SK-N-MC (cell line): ENCODE measurements around the gene BAZ1A.

Experiments
- DNase-seq: peaks from one replicate; pipeline ENCODE4 v3.0.0-alpha.2; 2011; ENCODE audit warnings: low read depth, low spot score
- H3K27ac ChIP-seq: fragments of 200-600 bp; sonication (generic); 2 replicates; pipeline ENCODE4 v1.5.1; 2016; ENCODE audit warnings: mixed run types
- H3K36me3 ChIP-seq: fragments of 200-600 bp; sonication (generic); 2 replicates; pipeline ENCODE4 v1.6.1; 2017; ENCODE audit warnings: antibody characterized with exemption, low read length, mixed read lengths; ENCODE audit not compliant: insufficient read depth
- H3K4me3 ChIP-seq: fragments of 200-600 bp; sonication (generic); 2 replicates; pipeline ENCODE4 v1.5.1; 2016
- H3K9ac ChIP-seq: fragments of 200-600 bp; sonication (generic); 2 replicates; pipeline ENCODE4 v1.8.0; 2017; ENCODE audit warnings: mixed run types, mixed read lengths; ENCODE audit not compliant: insufficient read length
- H3K9me3 ChIP-seq: fragments of 200-600 bp; sonication (generic); 2 replicates; pipeline ENCODE4 v1.6.1; 2017; ENCODE audit warnings: low read depth, mild to moderate bottlenecking, antibody characterized with exemption, low read length, moderate library complexity, mixed read lengths
- EZH2 ChIP-seq: fragments of 200-600 bp; sonication (generic); IDR thresholded peaks from one replicate; pipeline ENCODE4 v1.6.1; 2017; ENCODE audit warnings: antibody characterized with exemption
- FOXP2 ChIP-seq: optimal IDR thresholded peaks from 2 replicates; pipeline ENCODE3; 2011; ENCODE audit warnings: mild to moderate bottlenecking, moderate library complexity; ENCODE audit not compliant: insufficient read depth; ENCODE audit errors: extremely low read length, control extremely low read depth
- POLR2AphosphoS5 ChIP-seq: IDR thresholded peaks from 2 replicates; pipeline ENCODE4 v1.6.1; 2012; ENCODE audit warnings: mild to moderate bottlenecking, low read depth, low read length, borderline replicate concordance

Gene BAZ1A

DNA sequence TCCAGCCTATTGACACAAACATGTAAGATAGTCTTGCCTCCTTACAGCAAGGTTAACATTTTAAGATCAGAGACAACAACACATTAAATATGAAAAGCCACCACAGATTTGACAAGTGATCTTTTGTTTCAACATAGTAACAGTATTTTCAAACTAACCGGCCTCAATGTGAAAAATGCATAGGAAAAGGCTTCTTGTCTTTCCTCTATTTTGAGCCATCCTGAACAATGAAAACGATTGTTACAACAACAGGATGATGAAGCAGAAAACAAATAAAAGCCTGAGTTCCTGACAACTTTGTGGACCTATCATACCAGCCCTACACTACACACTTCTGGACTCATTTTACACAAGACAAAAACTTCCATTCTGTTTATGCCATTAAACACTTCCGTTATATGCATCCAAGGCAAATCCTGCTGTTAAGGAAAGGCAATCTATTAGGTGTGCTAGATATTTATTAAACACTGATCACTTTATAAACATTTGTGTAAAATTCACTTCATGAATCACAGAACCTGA is 37.3 kb downstream of the BAZ1A start:
- no peaks in the 10 kb centered on the region for H3K9me3 ChIP-seq
- TF ChIP-seq EZH2, result no peak
- no peak for TF ChIP-seq POLR2AphosphoS5
- no peak for TF ChIP-seq FOXP2
- no peak overlapping the region for H3K4me3 ChIP-seq
- H3K9ac ChIP-seq, result no peak overlapping the region
- peaks cover 29% of the 10 kb centered on the region for H3K36me3 ChIP-seq
- peak overlapping the region; percentile 54; the same call in 1 of the 2 replicates for H3K27ac ChIP-seq
- DNase-seq, result no peak

DNA sequence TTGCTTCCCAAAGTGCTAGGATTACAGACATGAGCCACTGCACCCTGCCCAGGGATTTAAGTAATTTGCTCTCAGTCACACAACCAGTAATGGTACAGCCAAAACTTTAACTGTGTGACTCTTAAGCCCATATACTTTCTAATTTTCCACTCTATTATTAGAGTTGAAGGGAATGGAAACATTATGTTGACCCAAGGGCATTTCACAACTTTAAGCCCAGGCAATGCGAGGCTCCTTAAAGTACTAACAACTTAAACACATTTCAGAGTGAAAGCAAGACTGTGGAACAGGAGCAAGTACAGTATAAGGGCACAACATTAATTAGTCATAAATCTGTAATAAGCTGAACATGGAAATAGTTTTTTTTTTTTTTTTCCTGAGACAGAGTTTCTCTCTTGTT is 39.8 kb downstream of the BAZ1A start:
- no peak for DNase-seq
- Histone ChIP-seq H3K4me3 (no peak overlapping the region), H3K9me3 (no peaks in the 10 kb centered on the region), H3K27ac (no peak overlapping the region), H3K36me3 (peaks cover 25% of the 10 kb centered on the region), H3K9ac (no peak overlapping the region)
- no peak for TF ChIP-seq FOXP2
- no peak for TF ChIP-seq EZH2
- TF ChIP-seq POLR2AphosphoS5, result no peak

DNA sequence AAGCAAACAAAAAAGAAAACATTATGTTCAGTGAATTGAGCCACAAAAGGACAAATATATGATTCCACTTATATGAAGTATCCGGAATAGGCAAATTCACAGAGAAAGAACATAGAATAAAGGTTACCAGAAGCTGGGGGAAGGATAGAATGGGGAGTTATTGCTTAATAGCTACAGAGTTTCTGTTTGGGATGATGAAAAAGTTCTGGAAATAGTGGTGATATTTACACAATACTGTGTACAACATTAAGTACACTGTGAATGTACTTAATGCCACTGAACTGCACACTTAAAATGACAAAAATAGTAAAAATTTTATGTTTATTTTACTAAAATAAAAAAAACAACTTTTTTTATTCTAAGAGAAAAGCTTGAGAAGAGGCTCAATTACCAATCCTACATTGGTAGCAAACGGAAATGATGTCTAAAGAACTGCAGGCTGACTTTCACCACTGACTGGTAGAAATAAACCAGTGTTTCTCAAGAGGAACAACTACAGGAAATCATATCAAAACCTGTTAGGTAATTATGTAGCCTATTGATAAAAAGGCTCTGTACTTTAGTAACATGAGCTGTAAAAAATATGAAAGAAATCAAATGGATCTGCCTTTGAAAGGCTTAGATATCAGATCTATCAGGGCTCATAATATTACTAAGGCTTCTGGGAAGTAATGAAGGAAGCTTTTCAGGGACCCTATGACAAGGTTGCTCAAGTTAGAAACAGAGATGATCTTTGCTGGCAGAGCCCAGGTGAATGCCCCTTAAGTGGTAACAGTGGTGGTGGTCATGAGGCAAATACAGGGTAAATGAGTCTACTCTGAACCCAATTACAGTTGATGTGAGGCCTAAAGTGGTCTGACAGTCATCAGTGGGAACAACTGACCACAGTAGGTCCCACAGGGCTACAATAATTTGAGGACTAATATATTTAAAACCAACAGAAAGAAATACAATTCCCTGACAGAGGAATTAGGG is 41.3 kb downstream of the BAZ1A start:
- peak overlapping the region; percentile 49; the same call in 1 of the 2 replicates for H3K27ac ChIP-seq
- H3K9ac ChIP-seq, result no peak overlapping the region
- DNase-seq, result no peak
- H3K9me3 ChIP-seq, result no peaks in the 10 kb centered on the region
- no peak for TF ChIP-seq EZH2
- no peak for TF ChIP-seq FOXP2
- no peak for TF ChIP-seq POLR2AphosphoS5
- H3K36me3 ChIP-seq, result peaks cover 25% of the 10 kb centered on the region
- H3K4me3 ChIP-seq, result no peak overlapping the region

DNA sequence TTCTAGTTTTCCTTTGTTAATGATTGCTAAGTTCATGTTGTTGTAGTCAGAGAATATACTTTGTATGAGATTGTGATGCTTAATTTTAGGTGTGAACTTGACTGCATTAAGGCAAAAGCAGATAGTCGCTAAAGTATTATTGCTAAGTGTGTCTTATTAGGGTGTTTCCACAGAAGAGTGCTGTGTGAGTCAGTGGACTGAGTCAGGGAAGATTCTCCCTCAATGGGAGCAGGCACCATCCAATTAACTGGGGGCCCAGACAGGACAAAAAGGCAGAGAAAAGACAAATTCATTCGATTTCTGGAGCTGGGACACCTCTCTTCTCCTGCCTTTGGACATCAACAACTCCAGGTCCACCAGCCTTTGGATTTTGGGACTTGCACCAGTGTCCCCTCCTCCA is 48.5 kb downstream of the BAZ1A start:
- H3K9ac ChIP-seq, result no peak overlapping the region
- TF ChIP-seq FOXP2 (no peak), POLR2AphosphoS5 (no peak), EZH2 (no peak)
- no peak overlapping the region for H3K4me3 ChIP-seq
- no peaks in the 10 kb centered on the region for H3K9me3 ChIP-seq
- H3K27ac ChIP-seq, result peak overlapping the region; percentile 48; the same call in 1 of the 2 replicates
- DNase-seq, result no peak
- H3K36me3 ChIP-seq, result peaks cover 62% of the 10 kb centered on the region

DNA sequence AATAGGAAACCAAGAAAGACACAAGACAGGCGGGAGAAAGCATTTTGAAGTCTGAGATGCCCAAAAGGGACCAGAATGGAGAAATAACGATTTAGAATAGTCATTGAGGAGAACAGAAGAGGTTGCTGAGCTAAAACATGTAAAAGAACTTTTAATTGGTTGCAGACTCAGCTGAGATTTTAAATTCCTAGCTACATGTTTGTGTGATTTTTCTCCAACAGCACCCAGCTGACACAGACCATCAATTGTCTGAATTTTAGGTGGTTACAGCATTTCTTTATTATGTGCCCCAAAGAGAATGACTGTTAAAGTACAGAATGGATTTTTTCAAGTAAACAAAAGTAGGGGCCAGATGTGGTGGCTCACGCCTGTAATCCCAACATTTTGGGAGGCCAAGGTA is 50.3 kb downstream of the BAZ1A start:
- Histone ChIP-seq H3K9ac (no peak overlapping the region), H3K9me3 (no peaks in the 10 kb centered on the region), H3K4me3 (no peak overlapping the region), H3K27ac (no peak overlapping the region; the same call in 1 of the 2 replicates), H3K36me3 (peaks cover 71% of the 10 kb centered on the region)
- TF ChIP-seq FOXP2, result no peak
- TF ChIP-seq EZH2, result no peak
- no peak for TF ChIP-seq POLR2AphosphoS5
- DNase-seq, result no peak

DNA sequence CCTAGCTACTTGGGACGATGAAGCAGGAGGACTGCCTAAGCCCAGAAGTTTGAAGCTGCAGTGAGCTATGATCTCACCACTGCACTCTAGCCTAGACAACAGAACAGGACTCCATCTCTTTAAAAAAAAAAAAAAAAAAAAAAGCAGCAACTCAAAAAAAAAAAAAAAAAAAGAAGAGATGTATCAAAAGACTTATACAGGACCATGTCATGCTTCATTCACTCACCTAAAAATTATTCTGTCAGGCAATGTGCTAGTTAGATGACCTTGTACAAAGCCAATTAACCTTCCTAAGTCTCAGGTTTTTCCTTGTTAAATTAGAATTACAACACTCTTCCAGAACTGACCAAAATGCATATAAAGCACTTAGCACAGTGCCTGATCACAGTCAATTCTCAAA is 50.9 kb downstream of the BAZ1A start:
- Histone ChIP-seq H3K9ac (no peak overlapping the region), H3K27ac (no peak overlapping the region), H3K9me3 (no peaks in the 10 kb centered on the region), H3K4me3 (no peak overlapping the region), H3K36me3 (peaks cover 77% of the 10 kb centered on the region)
- DNase-seq, result no peak
- TF ChIP-seq POLR2AphosphoS5, result no peak
- no peak for TF ChIP-seq EZH2
- TF ChIP-seq FOXP2, result no peak

DNA sequence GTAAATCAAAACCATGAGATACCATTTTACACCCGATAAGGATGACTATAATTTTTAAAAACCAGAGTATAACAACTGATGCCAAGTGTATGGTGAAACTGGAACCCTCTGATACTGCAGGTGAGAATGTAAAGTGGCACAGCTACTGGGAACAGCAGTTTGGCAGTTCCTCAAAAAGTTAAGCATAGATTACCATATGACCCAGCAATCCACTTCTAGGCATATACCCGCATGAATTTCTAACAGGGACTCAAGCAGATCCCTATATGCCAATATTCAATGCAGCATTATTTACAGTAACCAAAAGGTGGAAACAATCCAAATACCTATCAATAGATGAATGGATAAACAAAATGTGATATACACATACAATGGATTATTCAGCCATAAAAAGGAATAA is 57.4 kb downstream of the BAZ1A start:
- Histone ChIP-seq H3K4me3 (no peak overlapping the region), H3K36me3 (peaks cover 51% of the 10 kb centered on the region), H3K9me3 (no peaks in the 10 kb centered on the region), H3K9ac (no peak overlapping the region), H3K27ac (no peak overlapping the region)
- DNase-seq, result no peak
- TF ChIP-seq POLR2AphosphoS5 (no peak), FOXP2 (no peak), EZH2 (no peak)

DNA sequence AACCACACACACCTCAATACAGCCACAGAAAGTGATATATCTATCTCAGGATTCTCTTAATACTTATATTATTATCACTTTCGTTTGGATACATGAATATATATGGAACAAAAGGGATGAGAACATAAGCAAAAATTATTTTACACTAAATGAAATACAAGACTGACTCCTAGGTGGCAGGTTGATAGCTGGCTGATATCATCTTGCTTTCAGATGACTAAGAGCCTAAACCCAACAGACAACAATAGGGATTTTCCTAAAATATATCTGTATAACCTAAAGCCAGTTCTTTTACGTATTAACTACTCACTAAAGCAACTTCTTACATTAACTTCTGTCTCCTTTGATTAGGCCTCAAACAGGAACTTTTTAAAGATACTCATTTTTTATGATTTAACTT is 65.1 kb downstream of the BAZ1A start:
- Histone ChIP-seq H3K9me3 (no peaks in the 10 kb centered on the region), H3K4me3 (no peak overlapping the region), H3K36me3 (peaks cover 68% of the 10 kb centered on the region), H3K27ac (no peak overlapping the region), H3K9ac (no peak overlapping the region)
- TF ChIP-seq FOXP2 (no peak), EZH2 (no peak), POLR2AphosphoS5 (no peak)
- DNase-seq, result no peak
